IMR-90 (cell line): ENCODE results near the gene PDE6H. TPM values are rescaled to one million over a fixed set of nuclear protein-coding genes. Genes with fewer than 3 reads are reported as not detected.

ENCODE experiments used
- ATAC-seq: fragments of 200-7000 bp; cut with Tn5 transposase; 2 replicates; pipeline ENCODE4 v1.9.1; 2020; ENCODE audit warnings: low read depth, mild to moderate bottlenecking, moderate library complexity
- BruUV-seq: library from RNA; stranded (reverse); fragments of 400-500 nt; replicated peaks from 2 replicates; lab custom pipeline; 2021; lab: Mats Ljungman, UMichigan
- CTCF ChIA-PET: fragments of 300-600 bp; formaldehyde crosslinking; extraction: SDS; loops from one replicate; lab custom pipeline; 2021; ENCODE audit warnings: antibody characterized with exemption; lab: Yijun Ruan, JAX
- POLR2A ChIA-PET: fragments of 300-600 bp; sonication (Branson Sonifier 250); formaldehyde crosslinking; loops from one replicate; lab custom pipeline; 2022; ENCODE audit warnings: antibody characterized with exemption; ENCODE audit not compliant: unreplicated experiment; lab: Charles Lee
- DNase-seq: peaks from one replicate; pipeline ENCODE4 v3.0.0; 2013
- H2AFZ ChIP-seq: replicated peaks from 2 replicates; pipeline ENCODE3; 2013; ENCODE audit warnings: low read length, mild to moderate bottlenecking; ENCODE audit not compliant: poor library complexity
- H2AK5ac ChIP-seq: 2 replicates; pipeline ENCODE4 v1.6.1; 2013; ENCODE audit warnings: low read depth, low read length, inconsistent platforms
- H2AK9ac ChIP-seq: replicated peaks from 2 replicates; pipeline ENCODE3; 2013; ENCODE audit warnings: mild to moderate bottlenecking, low read depth, low read length, moderate library complexity; ENCODE audit not compliant: poor library complexity
- H2BK120ac ChIP-seq: 2 replicates; pipeline ENCODE4 v1.6.1; 2013; ENCODE audit warnings: low read depth, low read length, inconsistent platforms
- H2BK15ac ChIP-seq: 3 replicates; pipeline ENCODE4 v1.6.1; 2013; ENCODE audit warnings: low read depth, low read length, inconsistent platforms
- H2BK20ac ChIP-seq: 2 replicates; pipeline ENCODE4 v1.6.1; 2013; ENCODE audit warnings: low read depth, mild to moderate bottlenecking, inconsistent platforms, low read length, moderate library complexity
- H2BK5ac ChIP-seq: 2 replicates; pipeline ENCODE4 v1.6.1; 2013; ENCODE audit warnings: mild to moderate bottlenecking, low read depth, low read length, inconsistent platforms; ENCODE audit not compliant: poor library complexity, severe bottlenecking
- H3K14ac ChIP-seq: replicated peaks from 2 replicates; pipeline ENCODE4 v1.6.1; 2013; ENCODE audit warnings: low read depth, low read length, inconsistent platforms
- H3K18ac ChIP-seq: 2 replicates; pipeline ENCODE4 v1.6.1; 2013; ENCODE audit warnings: low read depth, low read length, control low read depth
- H3K23ac ChIP-seq: 2 replicates; pipeline ENCODE4 v1.6.1; 2013; ENCODE audit warnings: low read depth, low read length, inconsistent platforms
- H3K27ac ChIP-seq: 2 replicates; pipeline ENCODE4 v1.5.1; 2013; ENCODE audit warnings: mild to moderate bottlenecking, control low read depth, low read length; ENCODE audit not compliant: insufficient read depth
- H3K27me3 ChIP-seq: 2 replicates; pipeline ENCODE4 v1.6.1; 2013; ENCODE audit warnings: low read length; ENCODE audit not compliant: control insufficient read depth, insufficient read depth
- H3K36me3 ChIP-seq: 2 replicates; pipeline ENCODE4 v1.6.1; 2013; ENCODE audit warnings: low read length, mixed read lengths; ENCODE audit not compliant: control insufficient read depth, insufficient read depth
- H3K4ac ChIP-seq: 2 replicates; pipeline ENCODE4 v1.6.1; 2013; ENCODE audit warnings: low read depth, low read length, inconsistent platforms
- H3K4me1 ChIP-seq: 2 replicates; pipeline ENCODE4 v1.6.1; 2013; ENCODE audit warnings: low read length, mixed read lengths; ENCODE audit not compliant: control insufficient read depth, insufficient read depth
- H3K4me2 ChIP-seq: 2 replicates; pipeline ENCODE4 v1.6.1; 2013; ENCODE audit warnings: low read depth, mild to moderate bottlenecking, control low read depth, low read length, moderate library complexity
- H3K4me3 ChIP-seq: 2 replicates; pipeline ENCODE4 v1.5.1; 2013; ENCODE audit warnings: low read depth, mild to moderate bottlenecking, control low read depth, low read length, moderate library complexity; ENCODE audit not compliant: insufficient read depth
- H3K56ac ChIP-seq: 2 replicates; pipeline ENCODE4 v1.6.1; 2013; ENCODE audit warnings: low read length, inconsistent platforms; ENCODE audit not compliant: insufficient read depth; ENCODE audit errors: extremely low read depth
- H3K79me1 ChIP-seq, 2 experiments: 2 replicates each; pipeline ENCODE4 v1.6.1; 2013; ENCODE audit warnings: low read length in 2 of 2, inconsistent platforms in 1 of 2, low read depth in 1 of 2
- H3K9ac ChIP-seq: 2 replicates; pipeline ENCODE4 v1.6.1; 2013; ENCODE audit warnings: low read depth, low read length, control low read depth
- H3K9me1 ChIP-seq: 2 replicates; pipeline ENCODE4 v1.6.1; 2013; ENCODE audit warnings: low read length, inconsistent platforms; ENCODE audit not compliant: insufficient read depth
- H3K9me3 ChIP-seq: 2 replicates; pipeline ENCODE4 v1.6.1; 2013; ENCODE audit warnings: low read length; ENCODE audit not compliant: control insufficient read depth, insufficient read depth
- H4K20me1 ChIP-seq: 2 replicates; pipeline ENCODE4 v1.6.1; 2013; ENCODE audit warnings: low read length, inconsistent platforms; ENCODE audit not compliant: insufficient read depth
- H4K5ac ChIP-seq: 2 replicates; pipeline ENCODE4 v1.6.1; 2013; ENCODE audit warnings: mild to moderate bottlenecking, low read depth, low read length, control low read depth
- H4K8ac ChIP-seq, 2 experiments: 2 replicates each; pipeline ENCODE4 v1.6.1; 2013; ENCODE audit warnings: low read depth in 2 of 2, low read length in 2 of 2, control low read depth in 1 of 2, inconsistent platforms in 1 of 2
- H4K91ac ChIP-seq: 2 replicates; pipeline ENCODE4 v1.6.1; 2013; ENCODE audit warnings: low read depth, low read length, inconsistent platforms; ENCODE audit not compliant: insufficient read depth
- BHLHE40 ChIP-seq: fragments of 150-350 bp; IDR thresholded peaks from 2 replicates; pipeline ENCODE4 v1.6.1; 2016; ENCODE audit warnings: mild to moderate bottlenecking, low read depth, low read length
- CEBPB ChIP-seq: IDR thresholded peaks from 2 replicates; pipeline ENCODE4 v1.6.1; 2012; ENCODE audit warnings: low read depth, low read length, improper control_type of control experiment
- CHD1 ChIP-seq: IDR thresholded peaks from 2 replicates; pipeline ENCODE4 v1.6.1; 2012; ENCODE audit warnings: low read depth, low read length, improper control_type of control experiment
- CTCF ChIP-seq: conservative IDR thresholded peaks from 2 replicates; pipeline ENCODE4 v1.5.1; 2012; ENCODE audit warnings: mild to moderate bottlenecking, low read depth, low read length, improper control_type of control experiment
- FOS ChIP-seq: fragments of 150-350 bp; IDR thresholded peaks from 2 replicates; pipeline ENCODE4 v1.6.1; 2016; ENCODE audit warnings: low read depth, low read length
- MAZ ChIP-seq: IDR thresholded peaks from 2 replicates; pipeline ENCODE4 v1.6.1; 2012; ENCODE audit warnings: low read depth, mild to moderate bottlenecking, low read length, improper control_type of control experiment, moderate library complexity, borderline replicate concordance
- MXI1 ChIP-seq: IDR thresholded peaks from 2 replicates; pipeline ENCODE4 v1.6.1; 2012; ENCODE audit warnings: low read depth, mild to moderate bottlenecking, low read length, moderate library complexity, borderline replicate concordance
- NFE2L2 ChIP-seq: fragments of 150-350 bp; IDR thresholded peaks from 2 replicates; pipeline ENCODE4 v1.6.1; 2016; ENCODE audit warnings: low read depth, mild to moderate bottlenecking, low read length
- POLR2A ChIP-seq: IDR thresholded peaks from 2 replicates; pipeline ENCODE4 v1.6.1; 2012; ENCODE audit warnings: mild to moderate bottlenecking, low read depth, low read length
- RAD21 ChIP-seq: IDR thresholded peaks from 2 replicates; pipeline ENCODE4 v1.6.1; 2012; ENCODE audit warnings: low read length, improper control_type of control experiment
- RCOR1 ChIP-seq: IDR thresholded peaks from 2 replicates; pipeline ENCODE4 v1.6.1; 2012; ENCODE audit warnings: mild to moderate bottlenecking, low read length, improper control_type of control experiment; ENCODE audit not compliant: insufficient replicate concordance
- SMC3 ChIP-seq: fragments of 150-350 bp; IDR thresholded peaks from 2 replicates; pipeline ENCODE4 v1.6.1; 2016; ENCODE audit warnings: low read depth, mild to moderate bottlenecking, antibody characterized with exemption, low read length, moderate library complexity
- USF2 ChIP-seq: fragments of 150-350 bp; IDR thresholded peaks from 2 replicates; pipeline ENCODE4 v1.6.1; 2017; ENCODE audit warnings: mild to moderate bottlenecking, antibody characterized with exemption, low read length, low read depth
- WGBS, 2 experiments: methylation state at CpG; one replicate each; pipeline versions ENCODE4 v1.1.5 to v1.1.7; 2013; ENCODE audit warnings: missing lambda C conversion rate in 2 of 2; ENCODE audit not compliant: insufficient read length in 1 of 2; ENCODE audit errors: extremely low coverage in 2 of 2; 5-methylcytosine and 5-hydroxymethylcytosine counted together
- dilution Hi-C: fragments of 300-500 bp; cut with HindIII; formaldehyde crosslinking; loops from one replicate; pipeline ENCODE4 v1.14.3; 2018; ENCODE audit warnings: low sequenced_read_pairs; ENCODE audit not compliant: unreplicated experiment
- in situ Hi-C: fragments of 300-500 bp; cut with MboI; formaldehyde crosslinking; loops from 3 replicates; pipeline ENCODE4 v1.14.3; 2019; ENCODE audit warnings: low sequenced_read_pairs, inconsistent platforms, mixed read lengths
- intact Hi-C: fragments of 100-400 bp; cut with micrococcal nuclease; formaldehyde crosslinking; loops from 2 replicates; pipeline ENCODE4 v1.10.0; 2022
- polyA plus RNA-seq, 3 experiments: library from polyadenylated mRNA; depleted of rRNA; stranded (reverse); fragments of >200 nt; gene quantifications; 2 replicates each; pipeline ENCODE4 v1.2.3, GENCODE V29; 2012; ENCODE audit warnings: low replicate concordance in 1 of 3
- total RNA-seq: library from RNA; depleted of rRNA; stranded (reverse); fragments of >200 nt; gene quantifications from 2 replicates; pipeline ENCODE4 v1.2.3, GENCODE V29; 2012

Gene PDE6H
- total and polyA plus RNA-seq, 2 of the 4 experiments (the other 2 are of a cell fraction), result not detected

GRCh38 chr12:14952299-14952921 is 20.4 kb upstream of the PDE6H start (continued):
- TF ChIP-seq MXI1 (0 out of 2 replicates have a peak, but pooled peaks have one; percentile 49), NFE2L2 (peak; percentile 41; the same call in 1 of the 2 replicates)

- H3K79me1 ChIP-seq, result peaks cover 0 to 3% of the 10 kb centered on the region in 2 experiments; a peak in 1 of 4 replicates
- peaks cover 11% of the 10 kb centered on the region for H3K9me1 ChIP-seq
- H2BK20ac ChIP-seq, result peak overlapping the region; percentile 8; the same call in 1 of the 2 replicates
- H3K9ac ChIP-seq, result no peak overlapping the region
- H3K23ac ChIP-seq, result no peak overlapping the region
- H3K14ac ChIP-seq, result no peak overlapping the region
- no peak overlapping the region for H3K18ac ChIP-seq
- no TSS peak for BruUV-seq
- no peak for TF ChIP-seq SMC3
- TF ChIP-seq BHLHE40, result no peak
- TF ChIP-seq FOS, result no peak
- TF ChIP-seq POLR2A, result no peak
- no peak for TF ChIP-seq CEBPB
- no peak for TF ChIP-seq RCOR1
- no peak for TF ChIP-seq CHD1
- TF ChIP-seq MAZ, result no peak
- no peak for TF ChIP-seq USF2
- no peak for TF ChIP-seq RAD21
- no peak for TF ChIP-seq CTCF
- H3K27me3 ChIP-seq, result no peaks in the 10 kb centered on the region
- DNase-seq (no peak), ATAC-seq (no peak)
- H2AK9ac ChIP-seq, result no peak overlapping the region
- no peak overlapping the region for H4K5ac ChIP-seq
- H3K4ac ChIP-seq, result no peak overlapping the region
- H3K4me3 ChIP-seq, result no peak overlapping the region
- CTCF ChIA-PET, result no interaction called here
- WGBS, 2 experiments, result no CpG with 5 or more reads among the region's 1 CpG
- H4K91ac ChIP-seq, result no peak overlapping the region
- H2BK5ac ChIP-seq, result no peak overlapping the region
- H4K20me1 ChIP-seq, result no peaks in the 10 kb centered on the region
- POLR2A ChIA-PET, result no interaction called here
- no peaks in the 10 kb centered on the region for H3K9me3 ChIP-seq
- H3K56ac ChIP-seq, result no peak overlapping the region
- H2AK5ac ChIP-seq, result peak overlapping the region; percentile 29; the same call in 1 of the 2 replicates
- H4K8ac ChIP-seq, result no peak overlapping the region
- in situ Hi-C loops, result no loop called here
- no peak overlapping the region for H2AFZ ChIP-seq
- 0 out of 3 replicates have a peak overlapping the region, but pooled peaks have one; percentile 56 for H2BK15ac ChIP-seq
- H3K4me2 ChIP-seq, result no peak overlapping the region
- no peak overlapping the region for H3K27ac ChIP-seq
- H3K36me3 ChIP-seq, result no peaks in the 10 kb centered on the region
- intact Hi-C loops, result no loop called here
- peak overlapping the region; percentile 26; the same call in 1 of the 2 replicates for H2BK120ac ChIP-seq
- dilution Hi-C loops, result no loop called here
- H3K4me1 ChIP-seq, result peaks cover 19% of the 10 kb centered on the region
These were observed 19.1 kb upstream of the PDE6H start for GRCh38 chr12:14953752-14954151.
